Islet precursor cell (in vitro differentiated cells): ENCODE measurements around the gene WNT7A.

Experiments used
- DNase-seq: peaks from one replicate; pipeline ENCODE4 v3.0.0-alpha.2; 2018

The WNT7A gene

GRCh38 chr3:13791198-13792050 lies 88.4 kb downstream of the WNT7A start:
- DNase-seq: no peak

DNA sequence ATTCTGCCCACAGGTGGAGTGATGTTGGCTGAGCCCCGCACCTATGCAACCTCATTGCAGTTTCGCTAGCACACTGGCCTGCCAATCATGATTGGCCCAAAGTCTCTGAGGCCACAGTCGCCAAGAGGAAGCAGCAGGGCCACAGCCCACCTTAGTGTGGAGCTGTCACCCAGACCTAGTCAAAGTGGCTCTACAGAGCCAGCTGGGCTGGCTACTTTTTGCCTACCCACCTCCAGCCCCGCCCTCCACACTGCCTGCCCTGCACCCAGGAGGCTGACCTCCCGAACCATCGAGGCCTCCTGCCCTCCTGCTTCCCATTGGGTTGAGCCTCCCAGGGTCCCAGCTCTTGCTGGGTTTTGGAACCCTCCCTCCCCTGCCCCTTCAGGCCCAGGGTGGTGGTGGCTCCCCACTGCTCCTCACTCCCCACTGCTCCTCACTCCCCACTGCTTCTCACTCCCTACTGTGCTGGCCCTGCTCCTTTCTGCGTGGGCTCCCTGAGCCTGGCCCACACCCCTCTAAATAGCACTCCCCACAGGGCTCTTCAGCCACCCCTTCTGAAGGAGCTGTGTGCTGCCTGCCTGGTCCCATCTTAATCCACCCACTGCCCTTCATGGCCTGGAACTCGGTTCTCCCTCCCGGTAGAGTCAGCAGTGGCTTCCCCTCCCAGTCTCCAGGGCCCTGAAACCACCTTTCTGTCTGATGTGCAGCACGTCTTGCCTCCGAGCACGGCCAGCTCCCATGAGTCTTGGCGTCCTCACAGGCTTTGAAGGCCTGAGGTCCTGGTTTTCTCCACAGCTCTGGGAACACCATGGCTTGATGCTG lies 89.3 kb downstream of the WNT7A start:
- DNase-seq: no peak

DNA sequence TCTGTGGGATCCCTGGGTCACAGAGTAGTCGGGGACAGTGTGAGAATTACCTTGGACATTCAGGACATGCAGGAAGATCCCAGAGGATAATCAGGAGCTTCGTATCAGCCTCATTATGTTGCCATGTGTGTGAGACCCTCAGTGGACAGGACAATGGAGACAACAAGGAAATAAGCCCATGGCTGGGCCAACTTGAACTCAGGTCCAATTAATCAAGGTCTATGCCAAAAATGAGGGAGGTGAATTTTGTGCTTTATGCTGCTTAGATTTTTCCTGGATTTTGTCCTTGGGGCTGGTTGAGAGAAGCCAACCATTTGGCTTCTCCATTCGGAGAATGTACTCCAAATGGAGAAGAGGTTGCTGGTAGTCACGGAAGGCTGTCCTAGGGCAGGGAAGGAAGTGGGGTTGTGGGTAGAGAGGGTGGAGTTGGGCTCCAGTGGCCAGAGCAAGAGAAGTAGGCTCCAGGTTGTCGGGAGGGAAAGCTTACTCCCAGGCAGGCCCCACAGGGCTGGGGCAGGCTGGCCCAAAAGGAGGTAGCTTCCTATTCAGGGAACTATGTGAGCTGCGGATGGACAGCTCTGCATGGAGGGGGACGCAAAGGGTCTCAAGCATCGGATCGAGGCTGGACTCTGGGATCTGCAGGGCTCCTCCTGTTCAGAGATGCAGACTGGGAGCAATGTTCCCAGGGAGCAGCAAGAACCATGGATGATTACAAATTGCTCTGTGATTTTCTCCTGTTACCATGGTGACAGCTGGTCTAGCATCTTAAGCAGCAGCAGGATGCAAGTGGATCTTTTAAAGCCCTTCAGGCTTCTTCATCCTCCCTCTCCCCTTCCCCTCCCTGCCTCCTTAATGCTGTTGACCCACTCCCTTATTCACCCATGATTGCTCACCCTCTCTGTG lies 91.1 kb downstream of the WNT7A start:
- no peak for DNase-seq

DNA sequence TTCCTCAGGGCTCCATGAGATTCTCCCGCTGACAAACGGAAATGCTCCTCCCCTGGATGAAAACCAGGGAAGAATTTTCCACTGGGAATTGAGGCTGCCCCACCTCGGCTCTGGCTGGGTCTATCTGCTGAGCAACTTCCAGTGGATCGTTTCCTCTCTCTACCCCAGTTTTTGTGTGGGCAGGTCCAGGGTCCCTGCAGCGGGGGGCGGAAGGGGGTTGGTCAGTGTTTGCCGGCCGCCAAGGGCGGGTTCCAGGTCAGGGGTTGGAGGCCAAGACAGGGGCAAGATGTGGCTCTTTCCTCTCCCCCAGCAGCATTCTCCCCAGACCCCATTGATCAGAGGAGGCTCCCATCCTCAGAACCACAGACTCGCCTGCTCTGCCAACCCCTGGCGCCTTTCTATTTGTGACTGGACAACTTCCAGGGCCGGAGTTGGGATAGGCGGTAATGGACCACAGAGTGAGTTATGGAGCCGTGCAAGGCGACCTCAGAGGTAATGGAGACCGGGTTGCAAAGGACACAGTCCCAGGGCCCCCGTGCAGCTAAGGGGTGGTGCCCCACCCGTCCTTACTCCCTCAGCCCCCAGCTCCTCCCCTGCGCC lies 92.2 kb downstream of the WNT7A start:
- no peak for DNase-seq

DNA sequence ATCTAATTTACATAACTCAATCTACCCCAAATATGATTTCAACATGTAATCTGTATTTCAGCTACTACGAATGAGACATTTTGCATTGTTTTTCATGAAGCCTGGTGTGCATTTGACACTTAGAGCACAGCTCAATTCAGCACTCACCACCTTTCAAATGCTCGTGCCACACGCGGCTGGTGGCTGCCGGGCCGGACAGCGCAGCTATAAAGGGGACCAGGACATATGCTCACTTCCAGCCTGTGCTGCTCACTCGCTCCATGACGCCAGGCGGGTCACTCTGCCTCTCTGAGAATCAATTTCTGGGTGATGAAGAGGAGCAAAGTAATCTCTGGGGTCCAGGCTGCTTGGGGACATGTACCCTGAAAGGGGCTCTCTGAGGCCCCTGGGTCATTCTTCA lies 93.1 kb downstream of the WNT7A start:
- no peak for DNase-seq

- no peak for DNase-seq
These were observed 93.9 kb downstream of the WNT7A start for GRCh38 chr3:13785853-13786436.

- no peak for DNase-seq
These were observed 94.5 kb downstream of the WNT7A start for GRCh38 chr3:13785351-13785750.

GRCh38 chr3:13783476-13783875 lies 96.4 kb downstream of the WNT7A start:
- DNase-seq: no peak

GRCh38 chr3:13782501-13782900 lies 97.4 kb downstream of the WNT7A start:
- no peak for DNase-seq

- DNase-seq: no peak
These were observed 98.5 kb downstream of the WNT7A start for GRCh38 chr3:13781417-13781816.

DNA sequence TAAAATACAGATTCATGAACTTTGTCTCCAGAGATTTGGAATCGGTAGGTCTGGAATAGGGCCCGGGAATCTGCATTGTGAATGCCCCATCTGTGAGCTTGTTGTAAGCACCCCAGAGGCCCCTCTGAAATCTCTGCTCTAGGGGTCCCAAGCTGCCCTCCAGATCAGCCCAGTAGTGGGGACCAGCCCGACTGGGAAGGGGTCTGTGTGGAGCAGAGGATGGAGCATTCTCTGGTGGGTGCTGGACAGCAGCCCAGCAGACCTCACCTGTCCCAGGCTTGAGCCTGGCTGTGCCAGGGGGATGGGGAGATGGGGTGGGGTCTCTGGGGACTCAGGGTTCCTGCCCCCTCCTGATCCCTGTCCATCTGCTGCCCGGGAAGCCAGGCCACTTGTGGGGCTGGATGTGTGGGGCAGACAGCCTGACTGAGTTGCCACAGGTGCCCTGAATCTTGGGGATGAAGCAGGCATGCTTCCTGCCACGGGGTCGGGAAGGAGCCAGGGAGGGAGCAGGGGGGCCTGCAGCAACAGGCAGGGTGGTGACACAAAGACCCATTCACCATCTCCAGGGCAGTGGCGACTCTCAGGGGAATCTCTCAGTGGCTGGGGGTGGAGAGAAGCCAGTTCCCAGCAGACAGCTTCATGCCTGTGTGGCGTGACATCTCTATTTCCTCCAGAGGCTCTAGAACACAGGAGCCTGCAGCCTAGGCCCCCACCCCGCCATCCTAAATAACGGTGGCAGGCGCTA lies 99.3 kb downstream of the WNT7A start:
- peak; percentile 60 for DNase-seq

DNA sequence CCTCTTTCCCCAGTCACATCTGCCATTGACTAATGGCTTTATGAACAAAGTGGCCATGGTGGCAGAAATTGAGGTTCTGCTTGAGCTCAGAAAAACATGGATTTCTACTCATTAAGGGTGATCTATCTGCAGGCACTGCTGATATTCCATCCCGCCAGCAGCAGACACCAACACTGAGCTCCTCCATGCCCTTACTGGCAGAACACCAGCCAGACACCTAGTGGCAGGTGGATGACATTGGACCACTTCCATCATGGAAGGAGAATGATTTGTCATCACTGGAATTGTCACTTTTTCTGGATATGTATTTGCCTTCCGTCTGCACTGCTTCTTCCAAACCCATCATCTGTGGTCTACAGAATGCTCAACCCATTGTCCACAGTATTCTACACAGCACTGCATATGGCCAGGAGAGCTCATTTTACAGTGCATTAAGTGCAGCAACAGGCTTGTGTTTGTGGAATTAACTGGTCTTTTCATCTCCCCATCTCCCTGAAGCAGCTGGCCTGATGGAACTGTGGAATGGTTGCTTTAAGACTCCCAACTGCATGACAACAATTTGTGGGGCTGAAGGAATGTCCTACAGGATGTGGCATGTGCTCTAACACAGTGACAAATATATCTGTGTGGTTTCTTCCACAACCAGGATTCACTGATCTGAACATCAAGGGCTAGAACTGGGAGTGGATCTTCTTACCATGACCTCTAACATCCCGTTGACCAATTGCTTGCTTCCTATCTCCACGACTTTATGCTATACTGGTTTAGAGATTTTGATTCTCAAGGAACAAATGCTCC lies 103.4 kb downstream of the WNT7A start:
- peak; percentile 44 for DNase-seq

GRCh38 chr3:13772885-13773745 lies 106.8 kb downstream of the WNT7A start:
- peak; percentile 32 for DNase-seq

- DNase-seq: peak; percentile 51
These were observed 107.5 kb downstream of the WNT7A start for GRCh38 chr3:13772321-13772745.

DNA sequence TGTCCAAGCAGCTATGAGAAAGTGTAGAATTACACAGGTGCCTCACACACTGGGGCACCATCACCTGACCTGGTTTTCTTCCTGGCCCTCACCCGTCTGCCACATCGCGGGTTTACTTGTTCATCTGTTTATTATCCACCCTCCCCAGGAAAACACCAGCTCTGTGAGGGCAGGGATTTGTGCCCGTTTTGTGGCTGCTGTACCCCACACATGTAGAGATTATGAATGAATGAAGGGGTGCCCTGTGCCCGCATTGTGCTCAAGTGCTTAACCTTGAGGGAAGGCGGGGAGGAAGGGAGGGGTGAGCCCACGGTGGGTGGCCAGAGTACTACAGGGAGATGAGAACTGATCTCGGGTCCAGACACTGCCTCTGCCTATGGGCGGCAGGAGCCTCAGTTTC lies 108.4 kb downstream of the WNT7A start:
- DNase-seq: peak; percentile 35

DNA sequence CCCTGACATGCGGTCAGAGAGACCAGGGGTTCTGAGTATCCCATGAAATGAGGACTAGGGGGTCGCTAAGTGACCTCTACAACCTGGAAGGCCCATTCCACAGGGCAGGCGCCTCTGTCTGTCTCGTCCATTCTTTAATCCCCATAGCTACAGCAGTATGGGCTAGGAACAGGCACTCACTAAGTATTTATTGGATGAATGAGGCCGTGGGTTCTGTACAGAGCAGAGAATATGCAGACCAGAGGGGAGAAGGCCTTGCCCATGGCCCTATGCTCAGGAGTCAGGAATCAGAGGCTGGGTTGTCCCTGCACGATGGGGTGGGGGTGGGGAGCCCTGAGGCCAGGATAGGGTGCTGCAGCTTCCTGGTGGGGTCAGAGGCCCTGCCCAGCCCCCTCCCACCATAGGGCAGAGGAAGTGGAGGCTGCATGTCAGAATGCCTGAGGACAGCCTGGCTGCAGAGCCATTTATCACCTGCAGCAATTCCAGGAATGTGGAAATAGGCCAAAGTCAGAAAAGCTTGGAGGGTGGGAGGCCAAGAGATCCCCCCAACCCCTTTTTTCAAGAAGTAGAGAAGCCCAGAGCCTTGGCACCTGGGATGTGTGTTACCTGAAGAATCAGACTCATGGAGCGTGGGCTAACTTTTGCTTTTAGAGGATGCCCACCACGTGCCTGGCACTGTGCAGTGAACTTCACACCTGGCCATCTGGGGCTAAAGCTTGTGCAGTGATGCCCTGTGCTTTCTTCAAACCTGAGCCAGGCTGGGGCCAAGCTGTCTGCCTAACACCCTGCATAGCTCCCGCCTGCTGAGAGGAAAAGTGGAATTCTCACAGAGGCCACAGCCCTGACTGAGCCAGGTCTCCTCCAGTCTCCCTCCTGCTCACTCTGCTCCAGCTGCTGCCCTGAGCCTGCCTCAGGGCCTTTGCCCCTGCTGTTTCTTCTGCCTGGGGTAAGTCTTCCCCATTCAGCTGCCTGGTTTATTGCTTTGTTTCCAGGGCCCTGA lies 109.4 kb downstream of the WNT7A start:
- peak; percentile 98 for DNase-seq

DNA sequence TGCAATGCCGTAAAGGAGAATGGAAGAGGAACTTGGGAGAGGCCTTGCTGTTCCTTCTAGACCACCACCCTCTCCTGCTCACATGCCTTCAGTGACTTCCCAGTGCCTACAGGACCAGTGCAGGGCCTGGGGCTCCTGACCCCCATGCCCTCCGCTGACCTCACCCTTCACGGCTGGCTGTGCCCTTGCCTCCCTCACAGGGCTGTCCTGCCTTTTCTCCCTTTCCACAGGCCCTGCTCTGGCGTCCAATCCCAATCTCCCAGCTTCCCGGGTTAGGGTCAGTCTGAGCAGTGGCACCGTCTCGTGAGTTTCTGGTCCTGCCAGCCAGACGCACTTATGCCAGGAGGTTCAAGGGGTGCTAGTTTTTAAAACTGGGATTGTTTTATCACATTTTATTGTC lies 110.4 kb downstream of the WNT7A start:
- DNase-seq: peak; percentile 57

DNA sequence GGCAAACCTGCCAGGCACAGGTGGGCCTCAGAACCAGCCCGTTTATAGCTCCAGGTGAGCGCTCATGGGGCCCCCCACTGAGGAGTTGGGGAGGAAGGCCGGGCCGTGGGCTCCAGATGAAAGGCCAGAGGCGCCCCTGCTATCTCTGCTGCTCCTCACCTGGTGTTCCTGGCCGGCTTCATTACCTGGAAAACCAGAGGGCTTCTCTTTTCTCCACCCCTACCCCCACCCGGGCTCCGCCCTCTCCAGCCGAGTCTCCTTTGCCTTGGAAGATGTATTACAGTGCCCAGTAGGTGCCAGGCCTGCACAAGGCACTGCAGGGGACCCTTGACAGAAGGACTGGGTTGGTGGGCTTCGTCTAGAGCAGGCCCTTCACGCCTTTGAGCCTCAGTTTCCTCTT lies 111.4 kb downstream of the WNT7A start:
- DNase-seq: peak; percentile 46
